Activated CD8-positive, alpha-beta T cell treated with anti-CD3 and anti-CD28 coated beads, Interleukin-2, amount 10 ng/mL, durations not matched to agents 7 days and 5 days (primary cell): ENCODE results near the gene CDK14. TPM values are rescaled to one million over a fixed set of nuclear protein-coding genes. Genes with fewer than 3 reads are reported as not detected.

Experiments used
- ATAC-seq: fragments of 150-1000 bp; cut with Tn5 transposase; one replicate; pipeline ENCODE4 v1.10.0; 2021; ENCODE audit warnings: moderate library complexity
- CTCF ChIA-PET: fragments of 350-600 bp; sonication (Branson Sonifier 250); formaldehyde crosslinking; loops from one replicate; lab custom pipeline; 2021; ENCODE audit warnings: antibody characterized with exemption; lab: Charles Lee
- POLR2A ChIA-PET: fragments of 350-600 bp; sonication (Branson Sonifier 250); formaldehyde crosslinking; loops from one replicate; lab custom pipeline; 2021; ENCODE audit warnings: antibody characterized with exemption; lab: Charles Lee
- DNase-seq: peaks from one replicate; pipeline ENCODE4 v3.0.0-alpha.2; 2020
- H3K27ac Mint-ChIP-seq: one replicate; pipeline ENCODE4 v1.8.0; 2021; ENCODE audit warnings: mild to moderate bottlenecking, mixed read lengths
- H3K27me3 Mint-ChIP-seq: one replicate; pipeline ENCODE4 v1.8.0; 2021; ENCODE audit warnings: low read depth, mixed read lengths
- H3K36me3 Mint-ChIP-seq: one replicate; pipeline ENCODE4 v1.8.0; 2021; ENCODE audit warnings: low read depth, mixed read lengths
- H3K4me1 Mint-ChIP-seq: one replicate; pipeline ENCODE4 v1.8.0; 2021; ENCODE audit warnings: low read depth, mixed read lengths
- H3K4me3 Mint-ChIP-seq: one replicate; pipeline ENCODE4 v1.8.0; 2021; ENCODE audit warnings: mild to moderate bottlenecking, mixed read lengths
- H3K9me3 Mint-ChIP-seq: one replicate; pipeline ENCODE4 v1.8.0; 2022; ENCODE audit warnings: mixed read lengths; ENCODE audit not compliant: insufficient read depth
- total RNA-seq, 2 experiments: library from RNA; stranded (reverse); gene quantifications; one replicate each; pipeline ENCODE4 v1.2.3, GENCODE V29; 2021

CDK14 gene
- total RNA-seq, 2 experiments from 2014 or later: not detected

DNA sequence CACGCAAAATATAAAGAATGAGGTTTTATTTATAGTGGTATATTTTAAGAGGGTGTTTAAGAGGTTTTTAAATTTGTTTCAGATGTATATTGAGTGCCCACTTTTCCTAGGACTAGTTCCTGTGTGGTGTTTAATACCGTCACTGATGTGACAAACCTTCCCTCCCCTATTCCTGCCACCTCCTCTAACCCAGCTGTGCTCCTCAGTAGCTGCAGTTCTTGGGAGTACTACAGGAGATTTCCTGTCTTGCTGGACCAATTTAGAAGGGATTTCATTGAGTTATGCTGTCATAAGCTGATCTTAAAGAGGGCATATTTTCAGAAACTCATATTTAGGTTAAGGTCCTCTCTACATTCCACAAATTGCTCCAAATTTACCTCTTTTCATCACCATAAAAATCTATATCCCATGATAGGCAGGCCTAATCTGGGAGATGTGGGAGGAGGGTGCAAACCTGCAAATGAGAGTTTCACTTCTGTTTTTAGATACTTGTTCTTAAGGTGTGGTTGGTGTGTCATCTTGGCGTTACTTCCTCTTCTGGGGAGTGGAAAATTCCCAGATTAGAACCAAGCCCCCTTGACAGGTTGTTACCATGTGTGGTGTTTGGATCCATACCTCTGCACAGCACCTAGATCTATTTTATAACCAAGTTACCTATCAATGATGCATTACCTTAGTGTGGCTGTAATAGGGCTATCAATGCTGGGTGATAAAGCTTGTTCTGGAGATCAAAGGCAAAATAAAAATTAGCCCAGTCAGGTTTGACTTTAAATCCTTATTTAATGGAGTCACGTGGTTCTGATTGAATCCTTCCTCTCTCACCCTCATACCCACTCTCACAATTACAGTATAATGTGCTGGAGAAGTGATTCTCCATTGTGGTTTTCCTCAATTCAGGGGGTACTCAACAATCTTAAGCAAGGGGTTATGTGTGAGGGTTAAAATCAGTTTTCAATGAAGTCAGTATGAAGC lies 141.1 kb downstream of the CDK14 start:
- no peak for ATAC-seq
- no peak for DNase-seq
- CTCF ChIA-PET: no interaction called here
- POLR2A ChIA-PET: no interaction called here
- no peaks in the 10 kb centered on the region for H3K27me3 Mint-ChIP-seq
- H3K36me3 Mint-ChIP-seq: no peaks in the 10 kb centered on the region
- H3K9me3 Mint-ChIP-seq: no peaks in the 10 kb centered on the region
- no peaks in the 10 kb centered on the region for H3K4me1 Mint-ChIP-seq
- no peak overlapping the region for H3K27ac Mint-ChIP-seq
- H3K4me3 Mint-ChIP-seq: no peak overlapping the region

GRCh38 chr7:90738249-90738648 lies 142.1 kb downstream of the CDK14 start:
- DNase-seq: no peak
- ChIA-PET CTCF (no interaction called here), POLR2A (no interaction called here)
- no peaks in the 10 kb centered on the region for H3K36me3 Mint-ChIP-seq
- no peaks in the 10 kb centered on the region for H3K9me3 Mint-ChIP-seq
- no peaks in the 10 kb centered on the region for H3K4me1 Mint-ChIP-seq
- no peak overlapping the region for H3K27ac Mint-ChIP-seq
- no peak for ATAC-seq
- H3K27me3 Mint-ChIP-seq: no peaks in the 10 kb centered on the region
- no peak overlapping the region for H3K4me3 Mint-ChIP-seq

DNA sequence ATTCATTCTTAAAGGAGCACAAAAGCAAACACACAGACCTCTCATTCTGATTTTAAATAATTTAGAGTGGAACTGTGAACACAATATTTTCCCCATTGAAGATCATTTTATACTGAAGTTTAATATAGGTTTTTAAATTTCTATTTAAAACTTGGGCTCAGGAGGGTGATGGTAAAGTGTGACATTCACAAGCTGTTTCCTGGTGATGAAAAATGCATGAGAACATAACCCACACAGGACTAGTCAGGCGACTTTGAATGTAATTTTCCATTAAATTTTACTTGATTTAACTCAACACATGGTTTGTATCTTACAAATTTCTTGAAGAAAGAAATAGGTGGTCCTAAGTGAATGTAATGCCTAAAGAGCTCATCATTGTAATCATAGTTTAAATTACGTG lies 143.6 kb downstream of the CDK14 start:
- Mint-ChIP-seq H3K4me1 (no peaks in the 10 kb centered on the region), H3K36me3 (no peaks in the 10 kb centered on the region)
- POLR2A ChIA-PET: no interaction called here

GRCh38 chr7:90740386-90740785 lies 144.3 kb downstream of the CDK14 start:
- POLR2A ChIA-PET: no interaction called here
- H3K36me3 Mint-ChIP-seq: no peaks in the 10 kb centered on the region
- no peak overlapping the region for H3K4me3 Mint-ChIP-seq
- CTCF ChIA-PET: no interaction called here
- H3K4me1 Mint-ChIP-seq: no peaks in the 10 kb centered on the region
- DNase-seq: no peak
- H3K27ac Mint-ChIP-seq: no peak overlapping the region
- no peak for ATAC-seq
- no peaks in the 10 kb centered on the region for H3K9me3 Mint-ChIP-seq
- H3K27me3 Mint-ChIP-seq: no peaks in the 10 kb centered on the region

More for the DNA sequence above, 143.6 kb downstream of the CDK14 start:
- H3K27ac Mint-ChIP-seq: no peak overlapping the region
- ATAC-seq (no peak), DNase-seq (no peak)
- CTCF ChIA-PET: no interaction called here
- H3K27me3 Mint-ChIP-seq: no peaks in the 10 kb centered on the region
- H3K9me3 Mint-ChIP-seq: no peaks in the 10 kb centered on the region
- no peak overlapping the region for H3K4me3 Mint-ChIP-seq

DNA sequence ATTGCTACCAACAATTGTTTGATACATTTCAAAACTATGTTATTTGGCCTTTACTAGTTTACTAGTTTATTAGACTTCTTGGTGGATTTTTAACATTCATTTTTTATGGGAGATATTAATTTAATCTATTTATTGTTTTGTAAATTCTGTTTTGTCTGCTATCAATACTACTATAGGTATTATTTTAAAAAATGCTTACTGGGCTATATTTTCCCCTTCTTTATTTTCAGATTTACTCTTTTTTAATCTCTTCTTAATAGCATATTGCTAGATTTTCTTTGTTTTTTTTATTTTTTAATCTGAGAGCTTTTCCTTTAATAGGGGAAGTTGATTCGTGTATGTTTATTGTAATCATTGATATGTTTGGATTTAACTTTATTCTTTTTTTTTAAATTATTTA lies 147.5 kb downstream of the CDK14 start:
- Mint-ChIP-seq H3K4me1 (no peaks in the 10 kb centered on the region), H3K9me3 (no peaks in the 10 kb centered on the region), H3K27me3 (no peaks in the 10 kb centered on the region), H3K36me3 (no peaks in the 10 kb centered on the region), H3K4me3 (no peak overlapping the region), H3K27ac (no peak overlapping the region)
- no peak for ATAC-seq
- POLR2A ChIA-PET: interaction anchor here (0.6 kb wide), 1 partner anchor 1809 kb away, joined by 3 read pairs; no protein-coding TSS in a partner anchor
- DNase-seq: no peak
- CTCF ChIA-PET: no interaction called here

DNA sequence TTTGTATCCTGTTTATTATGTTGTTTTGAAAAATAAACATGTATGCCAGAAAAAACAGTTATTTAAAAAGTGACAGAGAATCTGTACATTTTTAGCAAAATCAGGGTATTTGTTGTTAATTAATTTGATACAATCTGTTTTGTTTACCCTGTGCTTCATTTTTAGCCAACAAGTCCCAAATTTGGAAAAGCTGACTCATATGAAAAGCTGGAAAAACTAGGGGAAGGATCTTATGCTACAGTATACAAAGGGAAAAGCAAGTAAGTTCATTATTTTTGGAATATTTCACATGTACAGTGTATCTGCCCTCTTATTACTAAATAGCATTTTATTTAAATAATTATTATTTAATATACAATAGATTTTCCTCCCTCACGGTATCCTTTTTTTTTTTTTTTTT lies 151.4 kb downstream of the CDK14 start:
- no peak for ATAC-seq
- H3K27ac Mint-ChIP-seq: no peak overlapping the region
- no peaks in the 10 kb centered on the region for H3K4me1 Mint-ChIP-seq
- H3K27me3 Mint-ChIP-seq: no peaks in the 10 kb centered on the region
- DNase-seq: no peak
- H3K9me3 Mint-ChIP-seq: no peaks in the 10 kb centered on the region
- CTCF ChIA-PET: no interaction called here
- POLR2A ChIA-PET: no interaction called here
- H3K36me3 Mint-ChIP-seq: no peaks in the 10 kb centered on the region
- H3K4me3 Mint-ChIP-seq: no peak overlapping the region

- Mint-ChIP-seq H3K9me3 (no peaks in the 10 kb centered on the region), H3K27ac (no peak overlapping the region), H3K4me1 (no peaks in the 10 kb centered on the region), H3K36me3 (no peaks in the 10 kb centered on the region), H3K27me3 (no peaks in the 10 kb centered on the region), H3K4me3 (no peak overlapping the region)
- ChIA-PET CTCF (no interaction called here), POLR2A (no interaction called here)
- DNase-seq (no peak), ATAC-seq (no peak)
These were observed 153.1 kb downstream of the CDK14 start for GRCh38 chr7:90749262-90749661.

- ATAC-seq: no peak
- DNase-seq: no peak
- CTCF ChIA-PET: no interaction called here
- Mint-ChIP-seq H3K27me3 (no peaks in the 10 kb centered on the region), H3K4me1 (no peaks in the 10 kb centered on the region), H3K4me3 (no peak overlapping the region), H3K27ac (no peak overlapping the region), H3K36me3 (no peaks in the 10 kb centered on the region), H3K9me3 (no peaks in the 10 kb centered on the region)
- POLR2A ChIA-PET: no interaction called here
These were observed 153.7 kb downstream of the CDK14 start for GRCh38 chr7:90749774-90750173.

GRCh38 chr7:90751595-90751994 lies 155.5 kb downstream of the CDK14 start:
- no peaks in the 10 kb centered on the region for H3K27me3 Mint-ChIP-seq
- H3K9me3 Mint-ChIP-seq: no peaks in the 10 kb centered on the region
- DNase-seq (no peak), ATAC-seq (no peak)
- no peak overlapping the region for H3K4me3 Mint-ChIP-seq
- H3K27ac Mint-ChIP-seq: no peak overlapping the region
- no peaks in the 10 kb centered on the region for H3K4me1 Mint-ChIP-seq
- H3K36me3 Mint-ChIP-seq: no peaks in the 10 kb centered on the region
- ChIA-PET CTCF (no interaction called here), POLR2A (no interaction called here)

- DNase-seq (no peak), ATAC-seq (no peak)
- ChIA-PET POLR2A (no interaction called here), CTCF (no interaction called here)
- Mint-ChIP-seq H3K9me3 (no peaks in the 10 kb centered on the region), H3K27me3 (no peaks in the 10 kb centered on the region), H3K4me1 (no peaks in the 10 kb centered on the region), H3K27ac (no peak overlapping the region), H3K4me3 (no peak overlapping the region), H3K36me3 (no peaks in the 10 kb centered on the region)
These were observed 155.9 kb downstream of the CDK14 start for GRCh38 chr7:90752051-90752450.

DNA sequence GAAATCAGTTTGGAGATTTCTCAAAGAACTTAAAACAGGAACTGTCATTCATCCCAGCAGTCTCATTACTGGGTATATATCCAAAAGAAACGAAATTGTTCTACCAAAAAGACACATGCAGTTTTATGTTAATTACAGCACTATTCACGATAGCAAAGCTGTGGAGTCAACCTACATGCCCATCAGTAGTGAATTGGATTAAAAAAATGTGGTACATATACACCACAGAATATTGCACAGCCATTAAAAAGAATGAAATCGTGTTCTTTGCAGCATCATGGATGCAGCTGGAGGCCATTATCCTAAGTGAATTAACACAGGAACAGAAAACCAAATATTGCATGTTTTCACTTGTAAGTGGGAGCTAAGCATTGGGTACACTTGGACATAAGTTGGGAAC lies 158.9 kb downstream of the CDK14 start:
- Mint-ChIP-seq H3K36me3 (no peaks in the 10 kb centered on the region), H3K4me1 (no peaks in the 10 kb centered on the region), H3K27me3 (no peaks in the 10 kb centered on the region), H3K4me3 (no peak overlapping the region), H3K9me3 (no peaks in the 10 kb centered on the region), H3K27ac (no peak overlapping the region)
- DNase-seq (no peak), ATAC-seq (no peak)
- POLR2A ChIA-PET: no interaction called here
- CTCF ChIA-PET: no interaction called here

DNA sequence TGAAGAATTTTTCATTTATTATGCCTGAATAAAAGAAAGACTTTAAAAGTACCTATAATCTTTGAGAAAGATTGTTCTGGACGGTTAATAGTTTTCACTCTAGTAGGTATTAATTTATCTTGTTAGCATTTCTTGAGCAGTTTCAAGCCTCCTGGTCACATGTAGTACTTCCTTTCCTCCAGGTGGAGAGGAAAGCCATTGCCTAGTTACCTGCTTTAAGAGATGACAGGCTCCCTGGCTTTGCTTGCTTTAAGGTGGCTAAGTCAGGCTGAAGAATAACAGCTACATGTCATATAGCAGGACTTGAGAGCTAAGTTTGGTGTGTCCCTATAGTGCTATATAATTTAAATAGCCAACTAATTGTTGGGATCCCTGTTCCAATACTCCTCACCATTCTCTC lies 160.2 kb downstream of the CDK14 start:
- Mint-ChIP-seq H3K27me3 (no peaks in the 10 kb centered on the region), H3K9me3 (no peaks in the 10 kb centered on the region), H3K36me3 (no peaks in the 10 kb centered on the region), H3K4me1 (no peaks in the 10 kb centered on the region), H3K27ac (no peak overlapping the region), H3K4me3 (no peak overlapping the region)
- ChIA-PET POLR2A (interaction anchor here (0.6 kb wide), 1 partner anchor 1497 kb away, joined by 3 read pairs; no protein-coding TSS in a partner anchor), CTCF (no interaction called here)
- DNase-seq (no peak), ATAC-seq (no peak)
